Stimulated activated CD8-positive, alpha-beta memory T cell treated with anti-CD3 and anti-CD28 coated beads, Interleukin-12 subunit alpha, Interleukin-12 subunit beta, amount 100 ng/mL, for 1 hour (primary cell): Measurements from ENCODE around the gene DNAJA3.

Experiments used
- DNase-seq: peaks from one replicate; pipeline ENCODE4 v3.0.0-alpha.2; 2020; ENCODE audit warnings: low read depth

Gene DNAJA3

GRCh38 chr16:4407543-4408322 is 17.9 kb upstream of the DNAJA3 start:
- no peak for DNase-seq

GRCh38 chr16:4408323-4408690 is 17.4 kb upstream of the DNAJA3 start:
- no peak for DNase-seq

- no peak for DNase-seq
Measured at GRCh38 chr16:4409081-4409932, 16.4 kb upstream of the DNAJA3 start.

DNA sequence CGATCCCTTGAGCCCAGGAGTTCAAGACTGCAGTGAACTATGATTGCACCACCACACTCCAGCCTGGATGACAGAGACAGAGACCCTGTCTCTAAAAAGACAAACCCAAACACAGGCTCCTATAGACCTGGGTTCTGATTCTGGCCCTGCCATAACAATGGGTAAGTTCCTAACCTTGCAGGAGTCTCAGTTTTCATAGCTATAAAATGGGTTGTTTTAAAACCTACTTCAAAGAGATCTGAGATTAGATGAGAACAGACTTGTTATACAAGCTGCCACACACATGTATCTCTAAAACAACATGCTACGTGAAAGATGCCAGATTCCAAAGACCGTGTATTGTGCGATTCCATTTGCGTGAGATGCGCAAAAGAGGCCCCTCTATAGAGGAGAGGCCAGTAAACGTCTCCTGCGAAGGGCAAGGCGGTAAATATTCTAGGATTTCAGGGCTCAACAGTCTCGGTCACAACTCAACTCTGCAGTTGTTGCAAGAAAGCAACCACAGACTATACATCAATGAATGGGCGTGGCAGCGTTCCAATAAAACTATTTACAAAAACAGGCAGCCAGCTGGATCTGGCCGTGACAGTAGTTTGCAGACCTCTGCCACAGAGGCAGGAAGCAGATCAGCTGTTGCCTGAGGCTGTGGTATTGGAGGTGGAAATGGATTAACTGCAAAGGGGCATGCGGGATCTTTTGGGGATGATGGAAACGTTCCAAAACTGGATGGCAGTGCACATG is 15.2 kb upstream of the DNAJA3 start:
- DNase-seq: no peak

DNA sequence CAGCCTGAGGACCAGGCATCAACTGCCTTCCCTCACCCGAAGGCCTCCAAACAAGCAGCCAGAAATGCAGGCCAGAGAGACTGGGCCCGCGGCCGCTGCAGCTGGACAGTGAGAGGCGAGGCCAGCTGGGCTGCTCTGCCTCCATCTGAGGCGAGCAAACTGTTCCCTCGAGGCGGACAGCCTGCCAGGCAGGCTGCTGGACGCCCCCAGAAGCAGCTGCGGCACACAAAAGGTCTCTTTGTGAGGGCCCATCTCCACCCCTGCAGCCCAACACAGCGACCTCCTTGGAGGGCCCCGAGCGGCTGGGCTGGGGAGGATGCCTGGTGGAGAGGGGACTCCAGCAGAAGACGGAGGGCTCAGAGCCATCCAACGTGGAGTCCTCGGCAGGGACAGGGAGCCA is 14.0 kb upstream of the DNAJA3 start:
- no peak for DNase-seq

- no peak for DNase-seq
Measured at GRCh38 chr16:4412159-4412558, 13.5 kb upstream of the DNAJA3 start.

DNA sequence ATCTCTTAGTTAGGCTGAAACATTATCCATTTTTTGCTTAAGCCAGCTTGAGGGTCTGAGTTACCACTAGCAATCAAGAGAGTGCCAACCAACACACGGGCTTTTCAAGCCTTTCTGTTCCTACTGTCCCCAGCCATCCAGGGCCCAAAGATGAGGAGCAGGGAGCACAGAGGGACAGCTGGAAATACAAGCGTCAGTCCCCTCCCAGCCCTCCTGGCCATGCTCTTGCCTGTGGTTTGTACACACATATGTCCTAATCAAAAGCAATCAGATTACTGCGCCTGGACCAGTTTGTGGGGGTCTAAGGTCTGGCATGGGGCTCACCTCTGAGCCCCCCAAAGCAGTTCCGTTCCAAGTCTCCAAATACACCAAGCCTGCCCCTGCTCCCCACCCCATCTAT is 12.8 kb upstream of the DNAJA3 start:
- DNase-seq: no peak

DNA sequence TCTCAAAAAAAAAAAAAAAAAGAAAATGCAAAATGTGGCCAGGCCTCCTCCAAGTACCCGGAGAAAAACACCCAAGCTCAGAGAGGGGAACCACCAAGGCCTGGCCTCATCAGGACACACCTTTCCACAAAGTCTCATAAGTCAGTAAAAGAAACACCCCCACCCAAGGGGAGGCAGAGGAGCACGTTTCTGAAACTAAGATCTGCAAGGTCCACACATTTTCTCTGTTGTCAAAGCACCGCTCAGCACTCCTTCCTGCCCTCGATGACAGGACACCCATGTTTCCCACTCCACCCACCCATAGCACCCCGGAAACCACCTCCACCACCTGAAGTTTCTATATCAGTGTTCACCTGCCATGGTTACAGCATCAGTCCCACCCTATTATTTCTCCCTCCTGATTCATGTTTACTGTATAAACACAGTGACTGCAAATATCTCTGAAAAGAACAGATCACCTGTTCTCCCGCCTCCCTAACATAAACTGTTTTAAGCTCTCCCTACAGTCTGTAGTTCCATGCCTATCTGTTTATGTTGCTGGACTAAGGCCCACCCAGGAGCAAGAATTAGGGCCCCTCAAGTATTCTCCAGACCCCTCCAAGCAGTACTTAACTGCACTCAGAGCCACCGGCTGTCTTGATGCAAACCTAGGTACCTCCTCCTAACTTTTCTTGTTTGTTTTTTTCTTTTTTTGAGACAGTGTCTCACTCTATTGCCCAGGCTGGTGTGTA is 11.3 kb upstream of the DNAJA3 start:
- DNase-seq: peak; percentile 60

DNA sequence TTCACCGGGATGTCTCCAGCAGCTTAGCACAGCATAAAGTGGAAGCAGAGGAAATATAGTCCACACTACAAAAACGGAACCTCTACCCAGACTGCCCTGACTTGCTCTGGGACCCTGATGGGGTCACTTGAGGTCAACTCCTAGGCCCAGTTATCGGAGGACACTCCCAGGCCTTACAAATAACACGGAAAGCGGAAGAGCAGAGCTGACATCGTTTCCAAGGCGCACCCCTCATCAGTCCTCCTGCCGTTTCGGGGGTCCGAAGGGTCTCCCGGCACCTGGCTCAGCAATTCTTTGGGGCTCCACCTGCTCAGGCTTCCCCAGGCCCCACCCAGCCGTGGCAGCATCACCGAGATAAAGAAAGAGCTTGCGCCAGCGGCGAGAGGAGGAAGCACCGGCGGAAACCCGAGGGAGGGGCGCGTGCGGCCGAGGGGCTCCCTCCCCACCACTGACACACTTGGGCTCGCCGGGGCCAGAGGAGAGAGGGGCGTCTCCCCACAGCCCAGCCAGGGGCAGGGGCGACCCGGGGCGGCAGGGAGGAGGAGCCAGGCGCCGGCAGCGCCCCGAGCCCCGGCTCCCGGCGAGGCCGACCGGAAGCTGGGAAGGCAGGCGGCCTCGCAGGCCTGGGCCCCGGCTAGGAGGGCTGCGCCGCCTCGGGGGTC is 10.0 kb upstream of the DNAJA3 start:
- peak; percentile 36 for DNase-seq

- DNase-seq: peak; percentile 98
Measured at GRCh38 chr16:4416200-4417032, 9.3 kb upstream of the DNAJA3 start, which contains the start of gene CORO7. Gene CORO7 (minus strand): TSS chr16:4416596. CDS start chr16:4416518, 78 bp downstream.

- DNase-seq: no peak
Measured at GRCh38 chr16:4419402-4419959, 6.2 kb upstream of the DNAJA3 start.

DNA sequence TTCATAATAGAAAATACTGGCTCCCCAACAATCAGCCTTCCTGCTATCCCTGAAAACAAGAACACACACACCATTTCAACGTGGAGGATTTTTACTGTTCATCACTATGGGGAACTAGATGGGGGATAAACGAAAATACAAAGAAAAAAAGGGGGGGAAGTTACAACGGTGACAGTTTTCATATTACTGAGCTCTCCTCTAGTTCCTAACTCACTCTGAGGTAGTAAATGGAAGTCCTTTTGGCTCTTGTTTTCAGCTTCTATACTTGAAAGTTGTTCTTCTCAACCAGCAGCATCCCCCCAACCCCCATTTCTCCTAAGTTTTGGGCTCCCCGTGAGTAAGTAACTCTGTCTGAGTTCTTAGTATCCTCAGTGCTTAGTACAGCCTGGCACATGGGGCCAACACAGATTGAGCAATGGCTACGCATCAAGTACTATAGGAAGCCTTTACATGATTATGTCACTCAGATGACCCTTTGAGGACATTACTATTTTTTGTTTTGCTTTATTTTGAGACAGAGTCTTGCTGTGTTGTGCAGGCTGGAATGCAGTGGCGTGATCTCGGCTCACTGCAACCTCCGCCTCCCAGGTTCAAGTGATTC is 5.1 kb upstream of the DNAJA3 start:
- DNase-seq: no peak

DNA sequence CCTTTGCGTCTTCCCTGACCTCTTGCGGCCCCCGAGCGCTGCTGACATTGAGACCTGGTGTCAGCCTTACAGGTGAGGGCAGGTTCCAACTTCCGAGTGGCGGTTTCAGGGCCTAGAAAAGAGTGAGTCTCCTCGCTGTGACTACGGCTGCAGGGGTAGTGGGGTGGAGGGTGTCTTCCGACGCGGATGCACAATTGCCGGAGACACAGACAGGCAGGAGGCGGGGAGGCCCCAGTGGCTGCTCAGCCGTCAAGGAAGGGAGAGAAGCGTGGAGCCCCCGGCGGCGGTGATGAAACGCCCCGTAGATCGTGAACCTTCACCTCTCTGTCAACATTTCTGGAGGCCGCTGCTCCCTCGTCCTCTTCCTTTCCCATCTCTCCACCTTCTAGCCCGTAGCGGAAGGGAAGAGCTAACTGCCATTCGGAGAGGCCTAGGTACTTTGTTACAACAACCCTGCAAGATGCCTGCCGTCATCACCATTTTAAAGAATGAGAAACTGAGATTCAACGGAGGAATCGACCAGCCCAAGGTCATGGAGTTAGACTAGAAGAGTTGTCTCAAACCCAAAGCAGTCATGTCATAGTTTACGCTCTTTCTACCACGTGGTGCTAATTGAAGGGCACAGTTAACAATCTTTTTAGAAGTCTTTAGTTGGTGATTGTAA is 485 bp downstream of the DNAJA3 start:
- DNase-seq: no peak

- no peak for DNase-seq
Measured at GRCh38 chr16:4426722-4427372, 1.2 kb downstream of the DNAJA3 start.

GRCh38 chr16:4428500-4428899 is 2.8 kb downstream of the DNAJA3 start:
- DNase-seq: no peak

DNA sequence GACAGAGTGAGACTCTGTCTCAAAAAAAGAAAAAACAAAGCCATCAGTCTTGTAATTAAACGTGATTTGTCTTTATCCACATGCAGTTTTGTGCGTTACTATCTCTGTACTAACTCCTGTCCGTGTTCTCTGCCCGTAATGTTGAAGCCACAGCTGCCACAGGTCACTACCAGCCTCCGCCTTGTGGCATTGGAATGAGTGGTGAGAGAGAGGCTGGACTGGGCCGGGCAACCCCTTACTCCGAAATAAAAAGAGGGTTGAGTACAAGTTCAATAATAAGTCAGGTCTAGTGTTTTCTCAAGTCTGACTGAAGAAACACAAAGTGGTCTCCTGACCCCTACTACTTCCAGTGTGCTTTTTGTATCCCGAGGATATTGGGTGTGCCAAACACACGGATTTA is 5.4 kb downstream of the DNAJA3 start:
- no peak for DNase-seq

- no peak for DNase-seq
Measured at GRCh38 chr16:4433228-4433627, 7.6 kb downstream of the DNAJA3 start.

DNA sequence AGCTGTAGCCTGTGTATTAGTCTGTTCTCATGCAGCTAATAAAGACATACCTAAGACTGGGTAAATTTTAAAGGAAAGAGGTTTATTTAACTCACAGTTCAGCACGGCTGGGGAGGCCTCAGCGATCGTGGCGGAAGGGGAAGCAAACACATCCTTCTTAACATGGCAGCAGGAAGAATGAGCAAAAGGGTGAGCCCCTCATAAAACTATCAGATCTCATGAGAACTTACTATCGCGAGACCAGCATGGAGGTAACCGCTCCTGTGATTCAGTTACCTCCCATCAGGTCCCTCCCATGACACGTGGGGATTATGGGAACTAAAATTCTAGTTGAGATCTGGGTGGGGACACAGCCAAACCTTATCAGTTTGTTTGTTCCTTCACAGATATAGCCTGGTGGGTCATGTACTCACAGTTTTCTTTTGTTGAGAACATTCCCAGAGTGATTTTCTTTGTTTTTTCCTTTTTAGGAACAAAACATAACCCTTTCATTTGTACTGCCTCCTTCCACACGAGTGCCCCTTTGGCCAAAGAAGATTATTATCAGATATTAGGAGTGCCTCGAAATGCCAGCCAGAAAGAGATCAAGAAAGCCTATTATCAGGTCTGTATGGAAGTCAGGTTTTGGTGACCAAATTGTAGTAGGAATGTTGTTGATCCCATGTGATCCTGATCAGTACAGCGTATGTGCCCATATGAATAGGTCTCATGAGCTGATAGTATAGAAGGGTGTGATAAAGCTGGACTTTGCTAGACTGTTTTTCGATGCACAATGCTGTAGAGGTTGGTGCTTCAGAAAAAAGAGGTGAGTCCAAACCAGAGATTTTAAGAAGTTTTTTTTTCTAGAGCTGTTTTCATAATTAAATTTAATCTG is 8.5 kb downstream of the DNAJA3 start:
- DNase-seq: no peak
